SK-N-SH (cell line): ENCODE measurements around the gene EEF2K. TPM values are rescaled to one million over a fixed set of nuclear protein-coding genes. Genes with fewer than 3 reads are reported as not detected.

Source experiments
- CTCF ChIA-PET: fragments of 300-600, 350-600 bp; formaldehyde crosslinking; extraction: SDS; loops from one replicate; lab custom pipeline; 2021; lab: Yijun Ruan, JAX
- POLR2A ChIA-PET: fragments of 350-600 bp; sonication (Branson Sonifier 250); formaldehyde crosslinking; extraction: SDS; loops from one replicate; lab custom pipeline; 2020; ENCODE audit warnings: antibody characterized with exemption, inconsistent platforms; lab: Yijun Ruan, JAX
- DNase-seq: peaks from one replicate; pipeline ENCODE4 v3.0.0; 2012
- H2AFZ ChIP-seq: fragments of 200-600 bp; sonication (generic); 2 replicates; pipeline ENCODE4 v1.8.1; 2016; ENCODE audit warnings: antibody characterized with exemption, mild to moderate bottlenecking, low read depth
- H3F3A ChIP-seq: fragments of 200-600 bp; sonication (generic); replicated peaks from 2 replicates; pipeline ENCODE3; 2016; ENCODE audit warnings: antibody characterized with exemption, mild to moderate bottlenecking; ENCODE audit not compliant: insufficient read depth
- H3K27ac ChIP-seq, 2 experiments: fragments of 200-500 bp in 1 of 2; fragments of 200-600 bp in 1 of 2; sonication (Bioruptor generic) in 1 of 2; sonication (generic), shearing (Covaris generic) in 1 of 2; 2 replicates each; pipeline versions ENCODE4 v1.5.1 to v1.6.1; 2014 to 2016; ENCODE audit warnings: low read depth in 2 of 2, inconsistent platforms in 1 of 2, low read length in 1 of 2, mild to moderate bottlenecking in 1 of 2, mixed read lengths in 1 of 2
- H3K27me3 ChIP-seq: fragments of 200-600 bp; sonication (generic), shearing (Covaris generic); 2 replicates; pipeline ENCODE4 v1.6.1; 2016; ENCODE audit warnings: mixed run types; ENCODE audit not compliant: insufficient read depth
- H3K36me3 ChIP-seq, 2 experiments: fragments of 200-500 bp in 1 of 2; fragments of 200-600 bp in 1 of 2; sonication (Bioruptor generic) in 1 of 2; sonication (generic) in 1 of 2; replicated peaks in 1 of 2; 2 replicates each; pipeline versions ENCODE3 to v1.5.1; 2014 to 2016; ENCODE audit warnings: low read length in 1 of 2, mild to moderate bottlenecking in 1 of 2; ENCODE audit not compliant: insufficient read depth in 2 of 2, control insufficient read depth in 1 of 2
- H3K4me1 ChIP-seq, 2 experiments: fragments of 200-500 bp in 1 of 2; fragments of 200-600 bp in 1 of 2; sonication (Bioruptor generic) in 1 of 2; sonication (generic), shearing (Covaris generic) in 1 of 2; 2 replicates each; pipeline versions ENCODE4 v1.5.1 to v1.6.1; 2014 to 2016; ENCODE audit warnings: low read depth in 1 of 2, low read length in 1 of 2, mixed run types in 1 of 2; ENCODE audit not compliant: insufficient read depth in 2 of 2, control insufficient read depth in 1 of 2
- H3K4me2 ChIP-seq: fragments of 200-600 bp; sonication (generic), shearing (Covaris generic); 2 replicates; pipeline ENCODE4 v1.6.1; 2017; ENCODE audit warnings: mixed run types
- H3K4me3 ChIP-seq, 2 experiments: fragments of 200-500 bp in 1 of 2; fragments of 200-600 bp in 1 of 2; sonication (Bioruptor generic) in 1 of 2; sonication (generic), shearing (Covaris generic) in 1 of 2; 2 replicates each; pipeline versions ENCODE4 v1.5.1 to v1.8.1; 2014 to 2016; ENCODE audit warnings: low read depth in 2 of 2, inconsistent platforms in 1 of 2, low read length in 1 of 2, mild to moderate bottlenecking in 1 of 2, mixed read lengths in 1 of 2, moderate library complexity in 1 of 2
- H3K79me2 ChIP-seq: fragments of 200-600 bp; sonication (generic); 2 replicates; pipeline ENCODE4 v1.8.1; 2017; ENCODE audit warnings: mild to moderate bottlenecking; ENCODE audit not compliant: insufficient read depth
- H3K9ac ChIP-seq: fragments of 200-600 bp; sonication (generic); 2 replicates; pipeline ENCODE4 v1.6.1; 2017; ENCODE audit warnings: mixed run types
- H3K9me2 ChIP-seq: fragments of 200-600 bp; sonication (generic); 2 replicates; pipeline ENCODE4 v1.6.1; 2017; ENCODE audit warnings: mixed run types
- H3K9me3 ChIP-seq: fragments of 200-600 bp; sonication (generic); 2 replicates; pipeline ENCODE4 v1.6.1; 2017; ENCODE audit warnings: mixed run types, mild to moderate bottlenecking, moderate library complexity
- H4K20me1 ChIP-seq: fragments of 200-600 bp; sonication (generic); 2 replicates; pipeline ENCODE4 v1.6.1; 2017; ENCODE audit warnings: mild to moderate bottlenecking, mixed run types; ENCODE audit not compliant: insufficient read depth
- CHD2 ChIP-seq: fragments of 150-350 bp; IDR thresholded peaks from 2 replicates; pipeline ENCODE4 v1.6.1; 2018; ENCODE audit warnings: low read length; ENCODE audit not compliant: partially characterized antibody
- RAD21 ChIP-seq: IDR thresholded peaks from 2 replicates; pipeline ENCODE4 v1.6.1; 2012; ENCODE audit warnings: mild to moderate bottlenecking, low read length
- SIN3A ChIP-seq: IDR thresholded peaks from 2 replicates; pipeline ENCODE4 v1.6.1; 2012; ENCODE audit warnings: low read depth, mild to moderate bottlenecking, low read length, moderate library complexity, borderline replicate concordance
- SMC3 ChIP-seq: IDR thresholded peaks from 2 replicates; pipeline ENCODE4 v1.6.1; 2012; ENCODE audit warnings: low read depth, low read length, improper control_type of control experiment
- WGBS: methylation state at CpG from one replicate; pipeline ENCODE4 v1.1.6; 2017; ENCODE audit warnings: low lambda C conversion rate; 5-methylcytosine and 5-hydroxymethylcytosine counted together
- polyA plus RNA-seq, 3 experiments: library from polyadenylated mRNA; depleted of rRNA; stranded (reverse); fragments of >200 nt; gene quantifications; 2 replicates each; pipeline ENCODE4 v1.2.3, GENCODE V29; 2012
- TF ChIP-seq, protein P1 (sequence below): IDR thresholded peaks from 2 replicates; pipeline ENCODE4 v1.4.0; 2012; ENCODE audit warnings: low read depth, borderline replicate concordance
- TF ChIP-seq, protein P2 (sequence below): fragments of 150-350 bp; IDR thresholded peaks from 2 replicates; pipeline ENCODE4 v1.6.1; 2017; ENCODE audit warnings: antibody characterized with exemption, low read length, low read depth, borderline replicate concordance
- TF ChIP-seq, protein P3 (sequence below): IDR thresholded peaks from 2 replicates; pipeline ENCODE4; 2012
- TF ChIP-seq, protein P4 (sequence below): IDR thresholded peaks from 2 replicates; pipeline ENCODE4 v1.6.1; 2012; ENCODE audit warnings: mild to moderate bottlenecking, low read depth, low read length, moderate library complexity
- TF ChIP-seq, protein P5 (sequence below): IDR thresholded peaks from 2 replicates; pipeline ENCODE4 v1.4.0; 2012; ENCODE audit warnings: low read depth
- TF ChIP-seq, protein P6 (sequence below): fragments of 200-600 bp; sonication (generic); IDR thresholded peaks from 2 replicates; pipeline ENCODE4 v1.6.1; 2017; ENCODE audit warnings: antibody characterized with exemption, mild to moderate bottlenecking, moderate library complexity

EEF2K gene
- polyA plus RNA-seq, 1 of the 3 experiments (the other 2 are of a cell fraction): 8.0 TPM

DNA sequence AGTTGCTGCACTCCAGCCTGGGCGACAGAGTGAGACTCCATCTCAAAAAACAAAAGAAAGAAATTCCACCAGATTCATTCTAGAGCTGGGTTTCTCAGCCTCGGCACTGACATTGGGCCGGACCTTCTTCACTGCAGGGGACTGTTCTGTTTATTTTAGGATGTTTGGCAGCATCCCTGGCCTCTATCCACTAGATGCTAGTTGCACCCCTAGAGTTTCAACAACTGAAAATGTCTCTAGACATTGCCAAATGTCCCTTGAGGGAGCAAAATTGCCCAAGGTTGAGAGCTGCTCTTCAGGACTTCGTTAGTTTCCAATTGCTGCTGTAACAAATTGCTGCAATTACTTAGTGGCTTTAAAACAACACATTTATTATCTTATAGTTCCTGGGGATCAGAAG is 7.2 kb downstream of the EEF2K start:
- H3K79me2 ChIP-seq: peaks cover 57% of the 10 kb centered on the region
- no peaks in the 10 kb centered on the region for H3K9me3 ChIP-seq
- H2AFZ ChIP-seq: no peak overlapping the region
- H3K4me3 ChIP-seq: no peak overlapping the region
- 86% methylated on average over 4 of the region's 4 CpGs for WGBS
- no peak for DNase-seq
- POLR2A ChIA-PET: no interaction called here
- H3K4me1 ChIP-seq: no peaks in the 10 kb centered on the region; a peak in 1 of 4 replicates
- no peak overlapping the region for H3K9ac ChIP-seq
- H3K27ac ChIP-seq: no peak overlapping the region
- no peaks in the 10 kb centered on the region for H4K20me1 ChIP-seq
- H3K36me3 ChIP-seq: no peaks in the 10 kb centered on the region
- CTCF ChIA-PET: interaction anchor here (1.4 kb wide), 1 partner anchor 83 kb away, joined by 3 read pairs; no protein-coding TSS in a partner anchor
- H3F3A ChIP-seq: no peaks in the 10 kb centered on the region
- no peak overlapping the region for H3K4me2 ChIP-seq
- H3K9me2 ChIP-seq: no peaks in the 10 kb centered on the region
- H3K27me3 ChIP-seq: no peaks in the 10 kb centered on the region
- no peak for TF ChIP-seq CHD2
- TF ChIP-seq, all 33 proteins: peak for 0

DNA sequence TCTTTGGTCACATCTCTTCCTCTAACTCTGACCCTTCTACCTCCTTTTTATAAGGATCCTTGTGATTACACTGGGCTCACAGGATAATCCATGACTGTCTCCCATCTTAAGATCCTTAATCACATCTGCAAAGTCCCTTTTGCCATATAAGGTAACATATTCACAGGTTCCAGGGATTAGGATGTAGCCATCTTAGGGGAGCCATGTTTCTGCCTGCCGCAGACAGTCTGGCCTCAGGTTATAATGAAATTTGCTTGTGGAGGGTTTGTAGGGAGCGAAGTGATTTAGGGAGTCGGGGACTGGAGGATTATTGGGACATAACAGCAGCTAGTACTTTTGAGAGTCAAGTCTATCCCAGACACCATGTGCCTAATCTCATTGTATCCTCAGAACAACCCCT is 7.7 kb downstream of the EEF2K start:
- no peak overlapping the region for H3K4me2 ChIP-seq
- H3F3A ChIP-seq: no peaks in the 10 kb centered on the region
- peaks cover 51% of the 10 kb centered on the region for H3K79me2 ChIP-seq
- no peaks in the 10 kb centered on the region for H3K9me3 ChIP-seq
- no peaks in the 10 kb centered on the region for H3K36me3 ChIP-seq
- ChIA-PET CTCF (no interaction called here), POLR2A (no interaction called here)
- no peaks in the 10 kb centered on the region for H3K27me3 ChIP-seq
- no peaks in the 10 kb centered on the region; a peak in 1 of 4 replicates for H3K4me1 ChIP-seq
- no peak for DNase-seq
- H2AFZ ChIP-seq: no peak overlapping the region
- no peak for TF ChIP-seq CHD2
- TF ChIP-seq, protein P1, sequence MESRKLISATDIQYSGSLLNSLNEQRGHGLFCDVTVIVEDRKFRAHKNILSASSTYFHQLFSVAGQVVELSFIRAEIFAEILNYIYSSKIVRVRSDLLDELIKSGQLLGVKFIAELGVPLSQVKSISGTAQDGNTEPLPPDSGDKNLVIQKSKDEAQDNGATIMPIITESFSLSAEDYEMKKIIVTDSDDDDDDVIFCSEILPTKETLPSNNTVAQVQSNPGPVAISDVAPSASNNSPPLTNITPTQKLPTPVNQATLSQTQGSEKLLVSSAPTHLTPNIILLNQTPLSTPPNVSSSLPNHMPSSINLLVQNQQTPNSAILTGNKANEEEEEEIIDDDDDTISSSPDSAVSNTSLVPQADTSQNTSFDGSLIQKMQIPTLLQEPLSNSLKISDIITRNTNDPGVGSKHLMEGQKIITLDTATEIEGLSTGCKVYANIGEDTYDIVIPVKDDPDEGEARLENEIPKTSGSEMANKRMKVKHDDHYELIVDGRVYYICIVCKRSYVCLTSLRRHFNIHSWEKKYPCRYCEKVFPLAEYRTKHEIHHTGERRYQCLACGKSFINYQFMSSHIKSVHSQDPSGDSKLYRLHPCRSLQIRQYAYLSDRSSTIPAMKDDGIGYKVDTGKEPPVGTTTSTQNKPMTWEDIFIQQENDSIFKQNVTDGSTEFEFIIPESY: no peak
- TF ChIP-seq, protein P2, sequence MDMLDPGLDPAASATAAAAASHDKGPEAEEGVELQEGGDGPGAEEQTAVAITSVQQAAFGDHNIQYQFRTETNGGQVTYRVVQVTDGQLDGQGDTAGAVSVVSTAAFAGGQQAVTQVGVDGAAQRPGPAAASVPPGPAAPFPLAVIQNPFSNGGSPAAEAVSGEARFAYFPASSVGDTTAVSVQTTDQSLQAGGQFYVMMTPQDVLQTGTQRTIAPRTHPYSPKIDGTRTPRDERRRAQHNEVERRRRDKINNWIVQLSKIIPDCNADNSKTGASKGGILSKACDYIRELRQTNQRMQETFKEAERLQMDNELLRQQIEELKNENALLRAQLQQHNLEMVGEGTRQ: no peak
- H4K20me1 ChIP-seq: no peaks in the 10 kb centered on the region
- no peak overlapping the region for H3K4me3 ChIP-seq
- no peak overlapping the region for H3K27ac ChIP-seq
- no peaks in the 10 kb centered on the region for H3K9me2 ChIP-seq
- H3K9ac ChIP-seq: no peak overlapping the region
- WGBS: 100% methylated on average over 3 of the region's 3 CpGs

DNA sequence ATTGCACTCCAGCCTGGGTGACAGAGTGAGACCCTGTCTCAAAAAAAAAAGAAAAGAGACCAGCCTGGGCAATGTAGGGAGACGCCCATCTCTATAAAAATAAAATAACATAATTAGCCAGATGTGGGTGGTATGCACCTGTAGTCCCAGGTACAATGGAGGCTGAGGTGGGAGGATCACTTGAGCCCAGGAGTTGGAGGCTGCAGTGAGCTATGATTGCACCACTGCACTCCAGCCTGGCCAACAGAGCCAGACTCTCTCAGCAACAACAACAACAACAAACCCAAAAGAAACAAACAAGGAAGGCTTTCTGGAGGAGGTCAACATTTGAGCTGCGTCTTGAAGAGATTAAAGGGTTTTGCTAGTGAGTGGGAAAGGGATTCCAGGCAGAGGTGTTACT is 8.3 kb downstream of the EEF2K start:
- no peak overlapping the region for H3K4me3 ChIP-seq
- H3K9me3 ChIP-seq: no peaks in the 10 kb centered on the region
- no peaks in the 10 kb centered on the region; a peak in 1 of 4 replicates for H3K4me1 ChIP-seq
- DNase-seq: no peak
- H2AFZ ChIP-seq: no peak overlapping the region
- 94% methylated on average over 2 of the region's 2 CpGs for WGBS
- no peak overlapping the region for H3K27ac ChIP-seq
- no peaks in the 10 kb centered on the region for H3K9me2 ChIP-seq
- no peaks in the 10 kb centered on the region for H3K27me3 ChIP-seq
- ChIA-PET CTCF (no interaction called here), POLR2A (no interaction called here)
- no peaks in the 10 kb centered on the region for H3F3A ChIP-seq
- H3K4me2 ChIP-seq: no peak overlapping the region
- no peak overlapping the region for H3K9ac ChIP-seq
- H4K20me1 ChIP-seq: no peaks in the 10 kb centered on the region
- H3K36me3 ChIP-seq: no peaks in the 10 kb centered on the region
- peaks cover 45% of the 10 kb centered on the region for H3K79me2 ChIP-seq
- TF ChIP-seq, protein P3, sequence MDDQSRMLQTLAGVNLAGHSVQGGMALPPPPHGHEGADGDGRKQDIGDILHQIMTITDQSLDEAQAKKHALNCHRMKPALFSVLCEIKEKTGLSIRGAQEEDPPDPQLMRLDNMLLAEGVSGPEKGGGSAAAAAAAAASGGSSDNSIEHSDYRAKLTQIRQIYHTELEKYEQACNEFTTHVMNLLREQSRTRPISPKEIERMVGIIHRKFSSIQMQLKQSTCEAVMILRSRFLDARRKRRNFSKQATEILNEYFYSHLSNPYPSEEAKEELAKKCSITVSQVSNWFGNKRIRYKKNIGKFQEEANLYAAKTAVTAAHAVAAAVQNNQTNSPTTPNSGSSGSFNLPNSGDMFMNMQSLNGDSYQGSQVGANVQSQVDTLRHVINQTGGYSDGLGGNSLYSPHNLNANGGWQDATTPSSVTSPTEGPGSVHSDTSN: no peak
- no peak for TF ChIP-seq CHD2
- TF ChIP-seq SMC3: no peak
- TF ChIP-seq, protein P4, sequence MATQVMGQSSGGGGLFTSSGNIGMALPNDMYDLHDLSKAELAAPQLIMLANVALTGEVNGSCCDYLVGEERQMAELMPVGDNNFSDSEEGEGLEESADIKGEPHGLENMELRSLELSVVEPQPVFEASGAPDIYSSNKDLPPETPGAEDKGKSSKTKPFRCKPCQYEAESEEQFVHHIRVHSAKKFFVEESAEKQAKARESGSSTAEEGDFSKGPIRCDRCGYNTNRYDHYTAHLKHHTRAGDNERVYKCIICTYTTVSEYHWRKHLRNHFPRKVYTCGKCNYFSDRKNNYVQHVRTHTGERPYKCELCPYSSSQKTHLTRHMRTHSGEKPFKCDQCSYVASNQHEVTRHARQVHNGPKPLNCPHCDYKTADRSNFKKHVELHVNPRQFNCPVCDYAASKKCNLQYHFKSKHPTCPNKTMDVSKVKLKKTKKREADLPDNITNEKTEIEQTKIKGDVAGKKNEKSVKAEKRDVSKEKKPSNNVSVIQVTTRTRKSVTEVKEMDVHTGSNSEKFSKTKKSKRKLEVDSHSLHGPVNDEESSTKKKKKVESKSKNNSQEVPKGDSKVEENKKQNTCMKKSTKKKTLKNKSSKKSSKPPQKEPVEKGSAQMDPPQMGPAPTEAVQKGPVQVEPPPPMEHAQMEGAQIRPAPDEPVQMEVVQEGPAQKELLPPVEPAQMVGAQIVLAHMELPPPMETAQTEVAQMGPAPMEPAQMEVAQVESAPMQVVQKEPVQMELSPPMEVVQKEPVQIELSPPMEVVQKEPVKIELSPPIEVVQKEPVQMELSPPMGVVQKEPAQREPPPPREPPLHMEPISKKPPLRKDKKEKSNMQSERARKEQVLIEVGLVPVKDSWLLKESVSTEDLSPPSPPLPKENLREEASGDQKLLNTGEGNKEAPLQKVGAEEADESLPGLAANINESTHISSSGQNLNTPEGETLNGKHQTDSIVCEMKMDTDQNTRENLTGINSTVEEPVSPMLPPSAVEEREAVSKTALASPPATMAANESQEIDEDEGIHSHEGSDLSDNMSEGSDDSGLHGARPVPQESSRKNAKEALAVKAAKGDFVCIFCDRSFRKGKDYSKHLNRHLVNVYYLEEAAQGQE: no peak
- TF ChIP-seq SIN3A: no peak
- TF ChIP-seq, protein P5, sequence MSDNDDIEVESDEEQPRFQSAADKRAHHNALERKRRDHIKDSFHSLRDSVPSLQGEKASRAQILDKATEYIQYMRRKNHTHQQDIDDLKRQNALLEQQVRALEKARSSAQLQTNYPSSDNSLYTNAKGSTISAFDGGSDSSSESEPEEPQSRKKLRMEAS: no peak
- TF ChIP-seq RAD21: no peak
- TF ChIP-seq, protein P6, sequence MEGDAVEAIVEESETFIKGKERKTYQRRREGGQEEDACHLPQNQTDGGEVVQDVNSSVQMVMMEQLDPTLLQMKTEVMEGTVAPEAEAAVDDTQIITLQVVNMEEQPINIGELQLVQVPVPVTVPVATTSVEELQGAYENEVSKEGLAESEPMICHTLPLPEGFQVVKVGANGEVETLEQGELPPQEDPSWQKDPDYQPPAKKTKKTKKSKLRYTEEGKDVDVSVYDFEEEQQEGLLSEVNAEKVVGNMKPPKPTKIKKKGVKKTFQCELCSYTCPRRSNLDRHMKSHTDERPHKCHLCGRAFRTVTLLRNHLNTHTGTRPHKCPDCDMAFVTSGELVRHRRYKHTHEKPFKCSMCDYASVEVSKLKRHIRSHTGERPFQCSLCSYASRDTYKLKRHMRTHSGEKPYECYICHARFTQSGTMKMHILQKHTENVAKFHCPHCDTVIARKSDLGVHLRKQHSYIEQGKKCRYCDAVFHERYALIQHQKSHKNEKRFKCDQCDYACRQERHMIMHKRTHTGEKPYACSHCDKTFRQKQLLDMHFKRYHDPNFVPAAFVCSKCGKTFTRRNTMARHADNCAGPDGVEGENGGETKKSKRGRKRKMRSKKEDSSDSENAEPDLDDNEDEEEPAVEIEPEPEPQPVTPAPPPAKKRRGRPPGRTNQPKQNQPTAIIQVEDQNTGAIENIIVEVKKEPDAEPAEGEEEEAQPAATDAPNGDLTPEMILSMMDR: no peak
